Activated CD8-positive, alpha-beta memory T cell treated with anti-CD3 and anti-CD28 coated beads, Interleukin-2, amount 50 U/mL, for 1 hour (primary cell): ENCODE results near the gene DAGLB.
A peak's percentile ranks its signal among the peaks of the same experiment; 100 is the strongest.
"Not testable (repeated sequence)": the region's sequence is repeated elsewhere in the genome, so short reads cannot be mapped to it uniquely, and the experiment has no call there.

Experiments used
- DNase-seq: peaks from one replicate; pipeline ENCODE4 v3.0.0-alpha.2; 2020; ENCODE audit errors: extremely low read depth

The DAGLB gene

GRCh38 chr7:6460990-6461584, 13.3 kb upstream of the DAGLB start:
- no peak for DNase-seq

DNA sequence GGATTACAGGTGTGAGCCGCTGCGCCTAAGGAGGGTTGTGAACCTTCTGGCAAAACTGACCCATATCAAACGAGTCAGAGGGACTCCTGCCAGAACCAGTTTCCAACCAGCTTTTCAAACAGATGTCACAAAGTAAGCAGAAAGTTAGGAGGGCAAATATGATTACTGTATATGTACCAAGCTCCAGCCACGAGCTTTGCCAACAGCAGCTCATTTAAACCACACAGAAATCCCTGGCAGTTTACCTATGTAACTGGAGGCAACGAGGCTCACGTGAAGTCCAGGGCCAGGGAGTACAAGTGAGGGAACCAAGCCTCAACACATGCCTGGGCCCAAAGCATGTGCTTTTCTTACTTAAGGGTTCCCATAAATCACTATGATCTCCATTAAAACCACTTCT, 12.5 kb upstream of the DAGLB start:
- no peak for DNase-seq

- DNase-seq: not testable (repeated sequence)
Observed at GRCh38 chr7:6458676-6459075, 10.9 kb upstream of the DAGLB start.

DNA sequence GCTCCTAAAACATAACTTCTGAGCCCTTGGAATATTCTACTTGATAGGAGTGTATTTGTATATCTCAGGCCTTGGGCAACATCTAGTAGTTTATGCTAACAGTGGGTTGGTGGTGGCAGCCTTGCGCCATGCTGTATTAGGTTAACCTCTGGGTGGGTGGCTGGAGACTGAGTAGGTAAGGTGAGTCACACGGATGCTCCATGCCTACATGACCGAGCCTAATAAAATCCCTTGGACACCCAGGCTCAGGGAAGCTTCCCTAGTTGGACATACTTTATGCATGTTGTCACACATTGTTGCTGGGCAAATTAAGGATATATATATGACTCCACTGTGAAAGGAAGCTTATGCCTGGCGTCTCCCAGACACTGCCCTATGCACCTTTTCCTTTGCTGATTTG, 6.0 kb upstream of the DAGLB start:
- DNase-seq: no peak

DNA sequence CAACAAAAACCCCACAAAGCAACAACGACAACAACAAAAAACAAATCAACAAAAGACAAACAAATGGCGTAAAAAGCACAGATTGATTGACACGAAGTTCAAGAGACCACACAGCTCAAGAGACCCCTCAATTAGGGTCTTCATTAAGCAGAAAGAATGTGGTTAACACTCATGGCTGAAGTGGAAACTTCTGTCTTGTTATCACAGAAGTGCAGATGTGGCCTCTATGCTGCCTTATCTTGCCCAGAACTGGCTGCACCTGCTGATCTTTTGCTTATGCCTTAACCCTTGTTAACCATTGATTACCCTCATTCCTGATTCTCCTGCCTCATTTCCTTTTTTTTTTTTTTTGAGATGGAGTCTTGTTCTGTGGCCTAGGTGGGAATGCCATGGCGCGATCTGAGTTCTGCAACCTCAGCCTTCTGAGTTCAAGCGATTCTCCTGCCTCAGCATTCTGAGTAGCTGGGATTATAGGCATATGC, 3.5 kb upstream of the DAGLB start:
- no peak for DNase-seq

- DNase-seq: not testable (repeated sequence)
Observed at GRCh38 chr7:6450591-6450990, 2.8 kb upstream of the DAGLB start.

GRCh38 chr7:6449884-6450283, 2.1 kb upstream of the DAGLB start:
- DNase-seq: not testable (repeated sequence)

DNA sequence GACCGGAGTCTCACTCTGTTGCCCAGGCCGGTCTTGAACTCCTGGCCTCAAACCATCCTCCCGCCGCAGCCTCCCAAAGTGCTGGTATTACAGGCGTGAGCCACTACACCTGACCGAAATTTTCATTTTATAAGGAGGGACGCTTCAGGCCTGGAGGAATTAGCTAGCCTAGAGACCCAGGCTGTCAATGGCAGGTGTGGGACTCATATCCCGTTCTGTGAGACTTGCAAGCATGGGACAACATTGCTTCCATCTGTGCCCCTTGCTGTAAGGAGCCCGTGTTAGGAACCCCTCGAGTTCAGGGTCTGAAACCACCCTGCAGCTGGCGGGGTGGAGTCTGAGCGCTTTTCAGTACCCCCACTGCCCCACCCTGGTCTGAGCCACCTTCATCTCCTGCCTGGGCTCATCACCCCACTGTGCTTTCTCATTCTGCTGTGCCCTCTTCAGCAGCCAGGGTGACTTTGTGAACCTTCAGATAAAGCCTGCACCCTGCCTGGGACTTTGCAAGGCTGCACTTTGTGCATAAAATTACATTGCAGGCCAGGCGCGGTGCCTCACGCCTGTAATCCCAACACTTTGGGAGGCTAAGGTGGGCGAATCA, 1.3 kb upstream of the DAGLB start:
- DNase-seq: no peak

- DNase-seq: no peak
Observed at GRCh38 chr7:6446838-6447580, 745 bp downstream of the DAGLB start.

GRCh38 chr7:6444516-6445269, 3.1 kb downstream of the DAGLB start:
- no peak for DNase-seq

DNA sequence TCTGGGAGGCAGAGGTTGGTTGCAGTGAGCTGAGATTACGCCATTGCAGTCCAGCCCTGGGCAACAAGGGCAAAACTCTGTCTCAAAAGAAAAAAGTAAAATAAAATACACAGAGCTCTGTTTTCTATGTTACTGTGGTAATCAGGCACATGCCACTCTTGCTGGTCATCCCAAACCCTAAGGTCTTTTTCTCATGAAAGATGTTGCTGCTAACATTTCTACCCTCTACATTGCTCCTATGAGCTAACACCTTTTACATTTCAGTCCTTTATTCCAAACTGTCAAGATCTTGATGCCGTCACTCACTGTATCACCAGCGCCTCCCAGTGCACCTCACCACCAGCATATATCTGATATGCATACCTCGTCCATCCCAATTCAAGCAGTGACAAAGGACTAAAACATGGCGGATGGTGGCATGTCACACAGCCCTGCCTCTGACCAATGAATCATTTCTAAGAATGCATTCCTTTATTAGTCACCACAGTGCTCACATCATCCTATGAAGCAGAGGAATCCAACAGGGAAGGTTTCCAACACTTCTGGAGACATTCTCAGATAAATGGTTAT, 4.3 kb downstream of the DAGLB start:
- no peak for DNase-seq

DNA sequence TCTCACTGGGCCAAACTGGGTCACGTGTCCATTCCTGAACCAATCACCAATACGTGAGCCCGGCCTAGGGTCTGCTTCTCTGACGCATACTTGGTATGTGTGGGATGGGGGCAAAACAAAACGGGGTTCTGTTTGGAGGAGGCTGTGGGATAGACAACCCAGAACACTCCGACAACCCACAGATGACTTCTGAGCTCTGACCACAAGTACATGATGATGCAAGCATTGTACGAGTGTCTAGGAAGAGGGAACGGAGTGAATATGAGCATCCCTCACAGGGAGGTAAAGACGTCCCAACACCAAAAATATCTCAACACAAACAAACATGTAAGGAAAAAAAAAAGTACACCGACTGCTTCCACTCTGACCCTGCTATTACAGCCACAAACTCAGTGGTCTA, 5.6 kb downstream of the DAGLB start:
- no peak for DNase-seq

DNA sequence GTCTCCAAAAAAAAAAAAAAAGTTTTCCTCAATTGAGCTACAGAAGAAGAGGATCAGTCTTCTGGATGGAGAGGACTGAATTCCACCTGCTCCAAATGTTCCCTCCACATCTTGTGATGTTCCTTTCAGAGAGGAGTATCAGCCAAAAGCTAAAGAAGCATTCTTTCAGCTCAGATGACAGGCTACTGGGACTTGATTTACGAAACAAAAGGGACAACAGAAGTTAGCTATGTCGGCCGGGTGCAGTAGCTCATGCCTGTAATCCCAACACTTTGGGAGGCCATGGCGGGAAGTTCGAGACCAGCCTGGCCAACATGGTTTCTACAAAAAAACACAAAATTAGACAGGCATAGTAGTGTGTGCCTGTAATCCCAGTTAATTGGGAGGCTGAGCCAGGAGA, 7.4 kb downstream of the DAGLB start:
- DNase-seq: no peak

DNA sequence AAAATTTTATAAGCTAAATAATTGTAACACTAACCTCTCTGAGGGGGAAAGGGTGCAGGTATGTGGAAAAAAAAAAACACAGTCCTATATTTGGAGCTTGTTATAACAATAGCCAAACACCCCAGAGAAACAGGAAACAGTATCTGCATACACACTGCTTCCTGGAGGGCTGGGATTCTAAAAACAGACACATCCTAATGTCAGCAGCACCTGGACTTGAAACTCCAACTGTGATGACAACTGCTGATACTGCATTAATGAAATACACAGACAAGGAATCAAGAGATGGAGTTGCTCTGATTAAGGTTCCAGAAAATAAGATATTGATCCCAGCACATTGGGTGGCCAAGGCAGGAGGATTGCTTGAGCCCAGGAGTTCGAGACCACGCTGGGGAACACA, 9.3 kb downstream of the DAGLB start:
- no peak for DNase-seq

- no peak for DNase-seq
Observed at GRCh38 chr7:6437251-6437650, 10.5 kb downstream of the DAGLB start.

- DNase-seq: no peak
Observed at GRCh38 chr7:6436385-6436685, 11.4 kb downstream of the DAGLB start.

DNA sequence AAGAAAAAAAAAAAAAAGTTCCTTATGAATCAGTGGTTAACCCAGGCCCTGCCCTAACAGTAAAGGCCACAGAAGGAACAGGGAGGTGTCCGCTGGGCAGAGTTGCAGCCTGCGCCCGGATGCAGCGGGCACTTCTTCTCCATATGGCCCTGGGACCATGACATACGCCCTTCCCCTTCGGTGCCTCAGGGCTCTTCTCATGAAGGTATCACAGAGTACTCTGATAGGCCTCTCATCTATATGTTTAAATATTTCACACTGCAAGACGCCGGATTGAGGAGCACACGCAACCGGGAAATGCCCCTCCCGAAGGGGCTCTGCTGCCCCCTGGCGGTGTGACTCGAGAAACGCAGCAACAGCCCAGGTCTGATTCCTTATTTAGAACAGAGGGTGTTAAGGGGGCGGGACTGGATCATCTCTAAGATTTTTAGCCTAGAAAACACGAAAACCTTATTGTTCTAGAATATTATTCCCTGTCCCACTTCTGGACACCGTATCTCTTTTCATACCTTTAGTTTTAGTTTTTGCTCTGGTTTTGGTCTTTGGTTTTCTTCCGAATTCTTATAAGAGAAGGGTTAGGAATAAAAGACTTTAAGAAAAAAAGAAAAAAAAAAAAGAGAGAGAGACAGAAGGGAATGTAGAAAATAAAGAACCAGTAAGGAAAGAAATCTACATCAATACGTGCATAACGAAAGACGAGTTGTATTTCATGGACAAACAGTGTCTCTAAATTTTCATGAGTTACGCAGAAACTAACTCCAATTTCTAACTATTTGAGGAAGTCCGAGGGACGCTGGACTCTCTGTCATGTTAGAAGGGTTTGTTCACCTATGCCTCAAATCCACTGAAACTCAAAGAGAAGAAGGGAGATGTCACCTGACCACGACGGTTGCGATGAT, 12.0 kb downstream of the DAGLB start:
- DNase-seq: peak; percentile 60

DNA sequence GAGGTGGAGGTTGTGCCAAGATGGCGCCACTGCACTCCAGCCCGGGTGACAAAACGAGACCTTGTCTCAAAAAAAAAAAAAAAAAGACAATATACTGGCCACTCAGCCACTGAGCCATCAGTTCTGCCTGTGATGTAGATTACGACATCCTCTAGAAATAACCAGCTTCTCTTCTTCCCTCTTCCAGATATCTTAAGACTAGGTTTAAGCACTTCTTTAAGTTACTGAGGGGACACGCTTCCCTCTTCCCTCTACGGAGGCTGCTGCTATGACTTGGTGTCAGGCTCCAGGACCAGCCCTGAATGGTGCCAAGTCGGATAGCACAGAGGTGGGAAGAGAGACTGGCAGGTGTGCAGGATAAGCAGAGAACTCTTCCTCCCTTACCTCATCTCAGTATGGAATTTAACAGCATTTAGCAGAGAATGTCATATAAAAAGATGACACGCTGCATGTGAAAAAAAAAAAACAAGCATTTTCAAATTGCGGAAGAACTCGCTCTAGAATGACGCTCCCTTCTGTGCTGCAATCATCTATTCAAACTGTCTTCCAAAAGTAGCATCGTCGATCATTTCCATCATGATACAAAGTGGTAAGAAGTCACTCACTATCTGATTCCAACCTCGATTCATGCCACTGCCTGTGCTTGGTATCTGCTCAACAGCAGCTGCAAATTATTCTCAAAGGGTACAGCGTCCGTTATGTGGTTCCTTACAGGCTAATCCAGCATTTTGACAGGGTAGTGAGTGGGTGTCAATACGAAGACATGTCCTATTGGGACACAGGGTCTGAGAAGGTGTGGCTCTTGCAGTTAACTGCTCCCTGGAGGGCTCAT, 13.8 kb downstream of the DAGLB start:
- no peak for DNase-seq

DNA sequence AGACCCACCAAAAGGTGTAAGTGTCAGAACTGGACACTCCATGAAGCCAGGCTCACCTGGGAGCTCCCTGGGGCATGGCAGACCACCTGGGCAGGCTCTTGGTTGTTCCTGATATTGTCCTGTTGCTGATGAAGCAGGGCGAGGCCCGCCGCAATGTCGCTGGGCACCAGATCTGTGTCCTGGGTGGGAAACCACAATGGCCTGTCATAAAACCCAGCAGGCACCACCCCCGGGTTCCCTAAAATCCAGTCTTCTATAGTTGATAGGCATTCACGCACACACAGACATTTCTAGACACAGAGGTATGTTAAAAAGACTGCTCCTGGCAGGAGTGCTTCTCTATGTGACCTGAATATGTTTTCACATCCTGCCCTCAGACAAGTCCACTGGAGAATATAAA, 15.0 kb downstream of the DAGLB start:
- no peak for DNase-seq

- DNase-seq: no peak
Observed at GRCh38 chr7:6430974-6431373, 16.8 kb downstream of the DAGLB start.
